Hippocampal formation (tissue), 2 donors: Measurements from ENCODE around the gene NOLC1.

Experiments
- DNase-seq, 2 donors: peaks; one replicate each; lab custom pipeline; 2025; lab: John Stamatoyannopoulos, UW

NOLC1 gene

DNA sequence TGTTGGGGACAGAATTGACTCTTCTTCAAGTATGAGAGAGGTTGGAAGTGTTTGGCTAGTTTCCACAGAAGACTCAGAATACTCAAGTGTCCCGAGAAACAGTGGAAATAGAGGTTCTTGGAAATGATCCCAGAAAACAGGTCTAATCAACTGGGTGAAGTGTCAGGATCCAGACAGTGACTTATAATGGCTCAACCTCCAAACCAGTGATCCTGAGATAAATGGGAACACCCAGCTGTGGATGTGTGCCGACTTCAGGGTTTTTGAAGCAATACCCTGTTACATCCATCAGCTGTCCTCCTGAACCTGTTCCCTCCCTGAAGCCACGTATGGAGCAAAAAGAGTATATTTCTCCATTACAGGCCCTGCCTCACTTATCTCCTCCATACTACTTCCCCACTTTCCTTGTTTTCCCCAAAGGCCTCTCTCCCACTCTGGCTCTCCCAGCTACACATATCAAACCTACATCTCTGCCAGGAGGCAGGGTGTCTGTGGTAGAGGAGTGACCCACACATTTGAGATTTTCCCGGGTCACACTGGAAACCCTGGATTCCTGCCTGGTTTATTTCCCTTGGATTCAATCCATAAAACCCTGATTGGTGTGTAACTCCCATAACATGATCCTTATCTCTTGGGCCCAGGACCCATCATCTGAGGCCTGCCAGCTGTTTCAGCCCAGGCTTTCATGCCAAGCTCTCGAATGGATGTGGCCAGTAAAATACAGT, 56.3 kb downstream of the NOLC1 start:
- no peak for DNase-seq

DNA sequence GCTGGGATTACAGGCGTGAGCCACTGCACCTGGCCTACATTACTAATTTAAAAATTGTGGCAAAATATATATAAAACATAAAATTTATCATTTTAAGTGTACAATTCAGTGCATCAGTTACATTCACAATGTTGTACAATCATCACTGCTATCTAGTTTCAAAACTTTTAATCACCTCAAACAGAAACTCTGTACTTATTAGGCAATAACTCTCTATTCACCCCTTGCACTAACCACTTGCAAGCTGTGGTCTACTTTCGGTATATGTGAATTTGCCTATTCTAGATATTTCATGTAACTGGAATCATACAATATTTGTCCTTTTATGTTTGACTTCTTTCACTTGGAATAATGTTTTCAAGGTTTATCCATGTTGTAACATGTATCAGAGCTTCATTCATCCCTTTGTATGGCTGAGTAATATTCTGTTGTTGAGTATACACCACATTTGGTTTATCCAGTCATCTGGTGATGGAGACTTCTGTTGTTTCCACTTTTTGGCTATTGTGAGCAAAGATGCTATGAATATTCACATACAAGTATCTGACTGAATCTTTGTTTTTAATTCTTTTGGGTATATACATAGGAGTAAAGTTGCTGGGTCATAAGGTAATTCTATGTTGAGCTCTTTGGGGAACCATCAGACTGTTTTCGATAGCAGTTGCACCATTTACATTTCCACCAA, 59.6 kb downstream of the NOLC1 start:
- no peak for DNase-seq
